HFF-Myc (cell line): ENCODE data around the gene CCDC201.

Experiments
- DNase-seq: peaks from one replicate; pipeline ENCODE4 v3.0.0-alpha.2; 2011; ENCODE audit warnings: low read depth; ENCODE audit errors: extremely low read depth
- H3K4me3 ChIP-seq: replicated peaks from 2 replicates; pipeline ENCODE4 v1.5.1; 2011; ENCODE audit warnings: low read depth, mild to moderate bottlenecking, control low read depth, low read length
- TF ChIP-seq, protein P1 (sequence below): IDR thresholded peaks from 2 replicates; pipeline ENCODE4 v1.5.1; 2012; ENCODE audit warnings: mild to moderate bottlenecking, low read depth, low read length, control low read depth; ENCODE audit errors: missing control alignments

CCDC201 gene

DNA sequence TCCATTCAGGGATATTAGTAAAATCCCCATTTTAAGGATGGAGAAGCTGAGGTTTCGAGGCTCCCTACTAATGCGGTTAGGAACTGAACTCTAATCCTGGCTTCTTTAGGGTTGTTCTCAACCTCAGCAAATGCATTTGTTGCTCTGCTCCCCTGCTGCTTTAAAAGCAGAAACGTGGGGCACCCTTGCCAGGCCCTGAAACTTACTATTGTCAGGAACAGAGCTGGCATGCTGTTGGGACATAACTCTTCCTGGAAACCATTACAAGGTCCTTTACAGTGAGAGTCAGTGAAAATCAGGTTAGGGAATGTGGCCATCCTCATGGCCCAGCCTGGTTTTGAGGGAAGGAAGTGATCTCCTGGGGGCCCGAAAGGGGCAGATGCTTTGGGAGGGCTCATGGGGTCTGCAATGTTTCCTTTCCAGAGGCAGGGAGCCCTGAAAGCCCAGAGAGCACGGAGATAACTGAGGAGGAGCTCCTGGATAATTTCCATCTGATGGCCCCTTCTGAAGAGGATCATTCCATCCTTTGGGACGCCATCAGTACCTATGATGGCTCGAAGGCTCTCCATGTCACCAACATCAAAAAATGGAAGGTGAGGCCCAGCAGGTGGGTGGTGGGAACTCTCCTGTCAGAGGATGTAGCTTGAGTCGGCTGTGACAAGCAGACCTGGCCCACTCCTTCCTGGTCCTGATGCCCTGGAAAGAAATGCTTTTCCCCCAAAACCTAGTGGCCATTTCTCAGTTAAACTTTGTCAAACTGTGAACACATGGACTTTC is 17.4 kb upstream of the CCDC201 start:
- no peak for DNase-seq
- H3K4me3 ChIP-seq: no peak overlapping the region
- TF ChIP-seq, protein P1, sequence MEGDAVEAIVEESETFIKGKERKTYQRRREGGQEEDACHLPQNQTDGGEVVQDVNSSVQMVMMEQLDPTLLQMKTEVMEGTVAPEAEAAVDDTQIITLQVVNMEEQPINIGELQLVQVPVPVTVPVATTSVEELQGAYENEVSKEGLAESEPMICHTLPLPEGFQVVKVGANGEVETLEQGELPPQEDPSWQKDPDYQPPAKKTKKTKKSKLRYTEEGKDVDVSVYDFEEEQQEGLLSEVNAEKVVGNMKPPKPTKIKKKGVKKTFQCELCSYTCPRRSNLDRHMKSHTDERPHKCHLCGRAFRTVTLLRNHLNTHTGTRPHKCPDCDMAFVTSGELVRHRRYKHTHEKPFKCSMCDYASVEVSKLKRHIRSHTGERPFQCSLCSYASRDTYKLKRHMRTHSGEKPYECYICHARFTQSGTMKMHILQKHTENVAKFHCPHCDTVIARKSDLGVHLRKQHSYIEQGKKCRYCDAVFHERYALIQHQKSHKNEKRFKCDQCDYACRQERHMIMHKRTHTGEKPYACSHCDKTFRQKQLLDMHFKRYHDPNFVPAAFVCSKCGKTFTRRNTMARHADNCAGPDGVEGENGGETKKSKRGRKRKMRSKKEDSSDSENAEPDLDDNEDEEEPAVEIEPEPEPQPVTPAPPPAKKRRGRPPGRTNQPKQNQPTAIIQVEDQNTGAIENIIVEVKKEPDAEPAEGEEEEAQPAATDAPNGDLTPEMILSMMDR: no peak

DNA sequence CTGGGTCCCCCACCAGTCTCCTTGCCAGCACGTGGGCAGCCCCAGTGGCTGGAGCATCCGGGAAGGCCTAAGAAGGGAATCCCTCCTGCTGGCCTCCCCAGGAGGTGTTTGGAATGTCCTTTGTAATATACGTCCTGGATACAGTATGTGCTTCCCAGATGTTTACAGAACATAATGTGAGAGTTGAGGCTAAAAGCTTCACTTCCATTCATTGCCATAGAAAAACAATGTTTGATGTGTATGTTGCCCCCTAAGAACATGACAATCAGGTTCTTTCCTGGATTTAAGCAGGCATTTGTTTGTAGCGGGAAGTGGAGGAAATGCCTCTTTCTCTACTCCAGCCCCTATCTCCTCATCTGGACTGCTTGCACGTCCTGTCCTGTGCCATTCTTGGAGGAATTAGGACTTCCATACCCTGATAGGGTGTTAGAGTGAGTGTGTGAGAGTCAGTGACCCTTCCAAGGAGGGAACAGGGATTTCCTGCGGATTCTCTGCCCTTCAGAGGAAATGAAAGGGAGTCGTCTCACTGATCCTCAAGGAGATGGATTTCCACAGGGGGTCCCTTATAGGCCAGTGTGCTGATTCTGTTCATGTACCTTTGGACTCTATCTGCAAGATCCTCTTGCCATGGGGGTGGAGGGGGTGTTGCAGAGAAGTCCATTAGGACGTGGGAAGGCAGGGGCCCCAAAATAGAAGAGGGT is 16.6 kb upstream of the CCDC201 start:
- no peak for DNase-seq
- no peak overlapping the region for H3K4me3 ChIP-seq
- TF ChIP-seq, protein P1: no peak

DNA sequence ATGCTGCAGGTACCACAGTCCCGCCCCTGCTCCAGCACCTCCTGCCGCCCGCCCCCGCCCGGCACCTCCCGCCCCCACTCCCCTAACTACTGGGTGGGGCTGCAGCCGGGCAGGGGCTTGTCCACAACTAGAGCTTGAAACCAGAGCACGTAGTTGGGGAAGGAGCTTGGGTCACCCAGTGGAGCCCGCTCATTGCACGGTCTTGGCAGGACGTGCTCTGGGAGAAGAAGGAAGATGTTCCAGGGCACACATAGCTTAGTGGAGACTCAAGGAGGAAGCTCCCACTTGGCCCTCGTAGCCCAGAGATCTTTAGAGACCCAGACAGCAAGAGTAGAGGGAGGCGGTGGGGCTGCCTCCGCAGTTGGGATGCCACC is 16.1 kb upstream of the CCDC201 start:
- peak overlapping the region; percentile 25; the same call in 1 of the 2 replicates for H3K4me3 ChIP-seq
- TF ChIP-seq, protein P1: no peak
- DNase-seq: no peak

DNA sequence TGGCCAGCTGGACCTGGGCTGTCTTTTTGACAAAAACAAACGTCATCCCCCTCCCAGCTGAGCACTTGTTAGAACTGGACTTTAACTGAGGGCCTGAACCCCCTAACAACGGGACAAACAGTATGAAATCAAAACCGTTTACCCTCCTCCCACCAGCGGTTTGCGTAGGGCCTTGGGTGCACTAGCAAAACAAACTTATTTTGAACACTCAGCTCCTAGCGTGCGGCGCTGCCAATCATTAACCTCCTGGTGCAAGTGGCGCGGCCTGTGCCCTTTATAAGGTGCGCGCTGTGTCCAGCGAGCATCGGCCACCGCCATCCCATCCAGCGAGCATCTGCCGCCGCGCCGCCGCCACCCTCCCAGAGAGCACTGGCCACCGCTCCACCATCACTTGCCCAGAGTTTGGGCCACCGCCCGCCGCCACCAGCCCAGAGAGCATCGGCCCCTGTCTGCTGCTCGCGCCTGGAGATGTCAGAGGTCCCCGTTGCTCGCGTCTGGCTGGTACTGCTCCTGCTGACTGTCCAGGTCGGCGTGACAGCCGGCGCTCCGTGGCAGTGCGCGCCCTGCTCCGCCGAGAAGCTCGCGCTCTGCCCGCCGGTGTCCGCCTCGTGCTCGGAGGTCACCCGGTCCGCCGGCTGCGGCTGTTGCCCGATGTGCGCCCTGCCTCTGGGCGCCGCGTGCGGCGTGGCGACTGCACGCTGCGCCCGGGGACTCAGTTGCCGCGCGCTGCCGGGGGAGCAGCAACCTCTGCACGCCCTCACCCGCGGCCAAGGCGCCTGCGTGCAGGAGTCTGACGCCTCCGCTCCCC is 15.5 kb upstream of the CCDC201 start, which contains the start of gene IGFBP1:
Gene IGFBP1, plus strand, starts transcription at position 304 of the 808 bp plus-strand sequence. Its CDS starts 165 bp downstream, at position 469.
- TF ChIP-seq, protein P1: no peak
- no peak for DNase-seq

DNA sequence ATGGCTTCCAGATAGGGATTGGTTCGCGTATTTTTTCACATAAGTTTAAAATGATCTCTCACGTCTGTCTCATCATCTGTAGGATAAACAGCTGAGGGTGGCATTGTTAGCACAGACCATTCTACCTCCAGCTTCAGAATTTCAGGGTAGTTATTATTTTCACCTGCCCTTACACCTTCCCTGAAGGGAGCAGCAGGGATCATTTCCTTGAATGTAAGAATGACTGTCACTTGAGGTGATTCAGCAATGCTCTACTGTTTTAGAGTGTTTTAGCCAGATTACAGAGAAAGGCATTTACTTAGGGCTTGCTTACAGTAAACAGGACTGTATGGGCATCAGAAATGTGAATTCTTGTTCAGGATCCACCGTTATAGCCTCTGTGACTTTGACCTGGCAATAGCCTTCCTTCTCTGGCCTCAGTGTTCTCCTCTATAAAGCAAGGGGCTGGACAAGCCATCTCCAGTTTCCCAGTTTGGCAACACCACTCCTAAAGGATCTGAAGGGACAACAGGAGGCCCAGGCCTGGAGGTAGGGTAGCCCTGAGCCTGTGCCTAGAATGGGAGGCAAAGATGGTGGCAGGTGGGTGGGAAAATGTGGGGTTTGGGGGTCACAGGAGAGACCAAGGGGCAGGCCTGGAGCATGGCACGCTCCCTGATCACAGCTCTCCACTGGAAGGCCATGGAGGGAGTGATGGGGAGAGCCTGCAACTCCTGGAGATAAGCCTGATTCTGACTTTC is 14.2 kb upstream of the CCDC201 start:
- DNase-seq: no peak
- no peak overlapping the region for H3K4me3 ChIP-seq
- TF ChIP-seq, protein P1: no peak

More for the DNA sequence above, 15.5 kb upstream of the CCDC201 start, which contains the start of gene IGFBP1:
- peak within 1 kb of the TSS; percentile 25 for H3K4me3 ChIP-seq
